Measurements from ENCODE around the gene PSEN1.

DNA sequence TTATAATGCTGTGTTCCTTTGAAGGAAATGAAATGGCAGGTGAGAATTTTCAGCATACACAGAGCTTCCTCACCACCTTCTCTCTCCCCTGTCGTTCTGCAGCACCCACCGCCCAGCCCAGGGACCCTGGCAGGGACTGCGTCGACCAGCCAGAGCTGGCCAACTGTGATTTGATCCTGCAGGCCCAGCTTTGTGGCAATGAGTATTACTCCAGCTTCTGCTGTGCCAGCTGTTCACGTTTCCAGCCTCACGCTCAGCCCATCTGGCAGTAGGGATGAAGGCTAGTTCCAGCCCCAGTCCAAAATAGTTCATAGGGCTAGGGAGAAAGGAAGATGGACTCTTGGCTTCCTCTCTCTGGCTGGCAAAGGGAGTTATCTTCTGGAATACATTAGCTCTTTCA lies 136.1 kb downstream of the PSEN1 start:
- TF ChIP-seq, protein P1, sequence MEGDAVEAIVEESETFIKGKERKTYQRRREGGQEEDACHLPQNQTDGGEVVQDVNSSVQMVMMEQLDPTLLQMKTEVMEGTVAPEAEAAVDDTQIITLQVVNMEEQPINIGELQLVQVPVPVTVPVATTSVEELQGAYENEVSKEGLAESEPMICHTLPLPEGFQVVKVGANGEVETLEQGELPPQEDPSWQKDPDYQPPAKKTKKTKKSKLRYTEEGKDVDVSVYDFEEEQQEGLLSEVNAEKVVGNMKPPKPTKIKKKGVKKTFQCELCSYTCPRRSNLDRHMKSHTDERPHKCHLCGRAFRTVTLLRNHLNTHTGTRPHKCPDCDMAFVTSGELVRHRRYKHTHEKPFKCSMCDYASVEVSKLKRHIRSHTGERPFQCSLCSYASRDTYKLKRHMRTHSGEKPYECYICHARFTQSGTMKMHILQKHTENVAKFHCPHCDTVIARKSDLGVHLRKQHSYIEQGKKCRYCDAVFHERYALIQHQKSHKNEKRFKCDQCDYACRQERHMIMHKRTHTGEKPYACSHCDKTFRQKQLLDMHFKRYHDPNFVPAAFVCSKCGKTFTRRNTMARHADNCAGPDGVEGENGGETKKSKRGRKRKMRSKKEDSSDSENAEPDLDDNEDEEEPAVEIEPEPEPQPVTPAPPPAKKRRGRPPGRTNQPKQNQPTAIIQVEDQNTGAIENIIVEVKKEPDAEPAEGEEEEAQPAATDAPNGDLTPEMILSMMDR (IDR thresholded peaks at IDR 0.05) = no peak
- no peak for TF ChIP-seq POLR2A (IDR thresholded peaks at IDR 0.05)
